Measurements from ENCODE around the gene PEX11A. TPM values are rescaled to one million over a fixed set of nuclear protein-coding genes. Genes with fewer than 3 reads are reported as not detected.

The PEX11A gene
- total RNA-seq, 1 experiment from 2014 or later, result 1.3 TPM

DNA sequence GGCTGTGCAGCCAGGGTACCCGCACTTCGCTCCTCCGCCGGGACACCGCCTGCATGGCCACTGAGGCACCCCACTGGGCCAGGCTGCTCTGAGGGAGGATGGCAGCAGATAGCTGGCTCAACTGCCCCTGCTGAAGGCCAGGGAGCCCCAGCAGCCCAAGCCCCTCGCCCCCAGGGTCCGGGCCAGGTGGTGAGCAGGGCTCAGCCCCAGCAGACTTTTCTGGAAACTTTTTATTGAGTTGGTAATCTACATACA, 22.9 kb downstream of the PEX11A start:
- H3K4me1 Mint-ChIP-seq, result peaks cover 9 to 18% of the 10 kb centered on the region in 2 experiments

More for the DNA sequence above, 22.9 kb downstream of the PEX11A start:
- no peak overlapping the region for H3K14ac ChIP-seq (ENCODE audit: insufficient read depth, low read length)
- no peak for DNase-seq
- Mint-ChIP-seq H3K36me3 (ENCODE audit: insufficient read depth in 1 of 3, low read depth in 3 of 3) (no peaks in the 10 kb centered on the region; a peak in 1 of 7 replicates), H3K9me3 (no peaks in the 10 kb centered on the region), H3K27ac (no peak overlapping the region), H3K27me3 (ENCODE audit: low read depth) (peaks cover 32% of the 10 kb centered on the region), H3K4me3 (no peak overlapping the region)
- no peak overlapping the region for H3K9ac ChIP-seq (ENCODE audit: extremely low read depth, insufficient read length, low read length)
- H3K79me1 ChIP-seq (ENCODE audit: insufficient read depth, low read depth, low read length, poor library complexity, severe bottlenecking), result no peaks in the 10 kb centered on the region
- H2BK120ac ChIP-seq (ENCODE audit: low read depth, low read length, poor library complexity, severe bottlenecking), result no peak overlapping the region
- no peak overlapping the region for H2AK5ac ChIP-seq (ENCODE audit: insufficient read length, low read length)
- no peak overlapping the region for H3K4ac ChIP-seq (ENCODE audit: low read depth, low read length)
- H3K23ac ChIP-seq (ENCODE audit: insufficient read length, low read depth, low read length), result no peak overlapping the region
- H3K18ac ChIP-seq (ENCODE audit: insufficient read length, low read depth, low read length), result no peak overlapping the region
- no peak overlapping the region for H2AFZ ChIP-seq (ENCODE audit: low read length)
- H3K23me2 ChIP-seq (ENCODE audit: insufficient read length, low read depth, low read length, poor library complexity, severe bottlenecking), result no peaks in the 10 kb centered on the region
- TF ChIP-seq, protein P1, sequence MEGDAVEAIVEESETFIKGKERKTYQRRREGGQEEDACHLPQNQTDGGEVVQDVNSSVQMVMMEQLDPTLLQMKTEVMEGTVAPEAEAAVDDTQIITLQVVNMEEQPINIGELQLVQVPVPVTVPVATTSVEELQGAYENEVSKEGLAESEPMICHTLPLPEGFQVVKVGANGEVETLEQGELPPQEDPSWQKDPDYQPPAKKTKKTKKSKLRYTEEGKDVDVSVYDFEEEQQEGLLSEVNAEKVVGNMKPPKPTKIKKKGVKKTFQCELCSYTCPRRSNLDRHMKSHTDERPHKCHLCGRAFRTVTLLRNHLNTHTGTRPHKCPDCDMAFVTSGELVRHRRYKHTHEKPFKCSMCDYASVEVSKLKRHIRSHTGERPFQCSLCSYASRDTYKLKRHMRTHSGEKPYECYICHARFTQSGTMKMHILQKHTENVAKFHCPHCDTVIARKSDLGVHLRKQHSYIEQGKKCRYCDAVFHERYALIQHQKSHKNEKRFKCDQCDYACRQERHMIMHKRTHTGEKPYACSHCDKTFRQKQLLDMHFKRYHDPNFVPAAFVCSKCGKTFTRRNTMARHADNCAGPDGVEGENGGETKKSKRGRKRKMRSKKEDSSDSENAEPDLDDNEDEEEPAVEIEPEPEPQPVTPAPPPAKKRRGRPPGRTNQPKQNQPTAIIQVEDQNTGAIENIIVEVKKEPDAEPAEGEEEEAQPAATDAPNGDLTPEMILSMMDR (conservative IDR thresholded peaks at IDR 0.05), result no peak
- H2BK15ac ChIP-seq (ENCODE audit: low read depth, low read length), result no peak overlapping the region
- H4K20me1 ChIP-seq (ENCODE audit: control insufficient read depth, insufficient read depth, insufficient read length), result no peaks in the 10 kb centered on the region
- no peak overlapping the region for H2BK20ac ChIP-seq (ENCODE audit: low read depth, low read length, poor library complexity, severe bottlenecking)
- H3T11ph ChIP-seq (ENCODE audit: low read length), result no peak overlapping the region
- no peak overlapping the region for H2BK5ac ChIP-seq (ENCODE audit: insufficient read length, low read length)
- no peaks in the 10 kb centered on the region; the same call in 1 of the 2 replicates for H3K27me3 ChIP-seq (ENCODE audit: insufficient read depth, low read length)
- H2BK12ac ChIP-seq (ENCODE audit: insufficient read length, low read depth, low read length), result no peak overlapping the region
- H3K79me2 ChIP-seq (ENCODE audit: insufficient read depth, low read length), result no peaks in the 10 kb centered on the region
- no peak overlapping the region for H3K27ac ChIP-seq (ENCODE audit: insufficient read length, low read depth, low read length)
- H4K8ac ChIP-seq (replicated peaks; ENCODE audit: insufficient read length, low read depth, low read length), result no peak overlapping the region
- H4K91ac ChIP-seq (ENCODE audit: insufficient read length, low read depth, low read length), result no peak overlapping the region
- no peaks in the 10 kb centered on the region for H3K4me1 ChIP-seq (ENCODE audit: insufficient read depth, low read length)
- no peaks in the 10 kb centered on the region for H3K9me3 ChIP-seq (ENCODE audit: control insufficient read depth, low read depth, low read length)
- no CpG with 5 or more reads among the region's 7 CpGs for WGBS (ENCODE audit: extremely low coverage, insufficient read length, low lambda C conversion rate)
- H3K4me2 ChIP-seq (ENCODE audit: insufficient read depth, insufficient read length, low read length), result no peak overlapping the region
- no peak overlapping the region for H4K5ac ChIP-seq (ENCODE audit: insufficient read length, low read depth, low read length)
- no peak overlapping the region for H3K56ac ChIP-seq (ENCODE audit: insufficient read length, low read depth, low read length)

Data from H9 (cell line).